ACC112 (cell line): ENCODE data around the gene DNAJC5.
"Not testable (repeated sequence)": the region's sequence is repeated elsewhere in the genome, so short reads cannot be mapped to it uniquely, and the experiment has no call there.

Experiments
- H2AFZ ChIP-seq: fragments of 200-600 bp; sonication (generic); one replicate; pipeline ENCODE4 v1.6.0; 2017; ENCODE audit warnings: antibody characterized with exemption, low read length; ENCODE audit not compliant: unreplicated experiment
- H3K27ac ChIP-seq: fragments of 200-600 bp; sonication (generic); 2 replicates; pipeline ENCODE4 v1.5.1; 2014; ENCODE audit warnings: low read depth, mild to moderate bottlenecking, antibody characterized with exemption, low read length, moderate library complexity
- H3K27me3 ChIP-seq: fragments of 200-600 bp; sonication (generic); 2 replicates; pipeline ENCODE4 v1.6.1; 2014; ENCODE audit warnings: mild to moderate bottlenecking, antibody characterized with exemption, low read length, moderate library complexity, mixed read lengths; ENCODE audit not compliant: insufficient read depth
- H3K36me3 ChIP-seq: fragments of 200-600 bp; sonication (generic); 2 replicates; pipeline ENCODE4 v1.6.1; 2016; ENCODE audit warnings: mild to moderate bottlenecking, antibody characterized with exemption, low read length, moderate library complexity, mixed read lengths; ENCODE audit not compliant: insufficient read depth
- H3K4me1 ChIP-seq: fragments of 200-600 bp; sonication (generic); one replicate; pipeline ENCODE4 v1.6.1; 2016; ENCODE audit warnings: low read length, mixed read lengths; ENCODE audit not compliant: insufficient read depth, unreplicated experiment, control insufficient read depth
- H3K4me3 ChIP-seq: fragments of 200-600 bp; sonication (generic); 2 replicates; pipeline ENCODE4 v1.5.1; 2014; ENCODE audit warnings: mild to moderate bottlenecking, low read depth, low read length
- H3K79me2 ChIP-seq: fragments of 200-600 bp; sonication (generic); one replicate; pipeline ENCODE4 v1.6.0; 2016; ENCODE audit warnings: low read length; ENCODE audit not compliant: control insufficient read depth, unreplicated experiment, insufficient read depth

DNAJC5 gene

GRCh38 chr20:63863021-63863797 is 31.7 kb upstream of the DNAJC5 start:
- Histone ChIP-seq H3K36me3 (peaks cover 1% of the 10 kb centered on the region; the same call in 1 of the 2 replicates), H3K27me3 (no peaks in the 10 kb centered on the region), H3K4me1 (peaks cover 19% of the 10 kb centered on the region), H3K79me2 (peaks cover 38% of the 10 kb centered on the region), H2AFZ (no peak overlapping the region), H3K4me3 (peak overlapping the region; percentile 90), H3K27ac (peak overlapping the region; percentile 63; the same call in 1 of the 2 replicates)

GRCh38 chr20:63863798-63864544 is 31.0 kb upstream of the DNAJC5 start:
- Histone ChIP-seq H3K27ac (peak overlapping the region; percentile 63), H3K4me1 (peaks cover 11% of the 10 kb centered on the region), H3K27me3 (no peaks in the 10 kb centered on the region), H2AFZ (peak overlapping the region; percentile 10), H3K4me3 (peak overlapping the region; percentile 90), H3K79me2 (peaks cover 45% of the 10 kb centered on the region), H3K36me3 (peaks cover 7% of the 10 kb centered on the region; the same call in 1 of the 2 replicates)

GRCh38 chr20:63864545-63864977 is 30.4 kb upstream of the DNAJC5 start:
- Histone ChIP-seq H3K4me3 (peak overlapping the region; percentile 90), H2AFZ (peak overlapping the region; percentile 69), H3K27ac (peak overlapping the region; percentile 63), H3K79me2 (peaks cover 51% of the 10 kb centered on the region), H3K27me3 (no peaks in the 10 kb centered on the region), H3K36me3 (peaks cover 13% of the 10 kb centered on the region; the same call in 1 of the 2 replicates), H3K4me1 (peaks cover 7% of the 10 kb centered on the region)

- Histone ChIP-seq H2AFZ (peak within 1 kb of the TSS; percentile 69), H3K4me3 (peak within 1 kb of the TSS; percentile 90), H3K79me2 (peaks cover 57% of the 10 kb centered on the region), H3K36me3 (peaks cover 18% of the 10 kb centered on the region; the same call in 1 of the 2 replicates), H3K4me1 (peaks cover 7% of the 10 kb centered on the region), H3K27me3 (no peaks in the 10 kb centered on the region), H3K27ac (peak within 1 kb of the TSS; percentile 81)
Measured at GRCh38 chr20:63864978-63865640, 29.8 kb upstream of the DNAJC5 start, which contains the start of gene TPD52L2. TPD52L2 (plus strand) TSS chr20:63865270; CDS start chr20:63865366, 96 bp downstream.

GRCh38 chr20:63867042-63867441 is 27.9 kb upstream of the DNAJC5 start:
- peaks cover 21% of the 10 kb centered on the region; the same call in 1 of the 2 replicates for H3K36me3 ChIP-seq

GRCh38 chr20:63868264-63868663 is 26.7 kb upstream of the DNAJC5 start:
- Histone ChIP-seq H3K4me1 (peaks cover 10% of the 10 kb centered on the region), H3K36me3 (peaks cover 24% of the 10 kb centered on the region; the same call in 1 of the 2 replicates), H3K4me3 (no peak overlapping the region), H2AFZ (no peak overlapping the region), H3K79me2 (peaks cover 62% of the 10 kb centered on the region), H3K27ac (no peak overlapping the region), H3K27me3 (no peaks in the 10 kb centered on the region)

More at GRCh38 chr20:63867042-63867441, 27.9 kb upstream of the DNAJC5 start:
- not testable (repeated sequence) for H3K4me1 ChIP-seq, H3K27me3 ChIP-seq, H3K27ac ChIP-seq, H2AFZ ChIP-seq, H3K4me3 ChIP-seq
- peaks cover 62% of the 10 kb centered on the region for H3K79me2 ChIP-seq

GRCh38 chr20:63873477-63873971 is 21.4 kb upstream of the DNAJC5 start:
- peak overlapping the region; percentile 59 for H3K27ac ChIP-seq
- H3K79me2 ChIP-seq = peaks cover 55% of the 10 kb centered on the region
- peaks cover 46% of the 10 kb centered on the region for H3K36me3 ChIP-seq
- no peaks in the 10 kb centered on the region for H3K27me3 ChIP-seq
- no peak overlapping the region for H3K4me3 ChIP-seq
- H3K4me1 ChIP-seq = peaks cover 13% of the 10 kb centered on the region
- H2AFZ ChIP-seq = no peak overlapping the region

GRCh38 chr20:63874241-63874640 is 20.7 kb upstream of the DNAJC5 start:
- peaks cover 50% of the 10 kb centered on the region for H3K79me2 ChIP-seq
- H3K4me1 ChIP-seq = peaks cover 13% of the 10 kb centered on the region
- H3K27me3 ChIP-seq, H3K4me3 ChIP-seq, H3K27ac ChIP-seq, H2AFZ ChIP-seq: not testable (repeated sequence)
- H3K36me3 ChIP-seq = peaks cover 41% of the 10 kb centered on the region

GRCh38 chr20:63876489-63877036 is 18.4 kb upstream of the DNAJC5 start:
- Histone ChIP-seq H3K4me3 (no peak overlapping the region), H3K27me3 (no peaks in the 10 kb centered on the region), H3K27ac (no peak overlapping the region), H2AFZ (no peak overlapping the region), H3K36me3 (peaks cover 30% of the 10 kb centered on the region), H3K4me1 (peaks cover 13% of the 10 kb centered on the region), H3K79me2 (peaks cover 41% of the 10 kb centered on the region)
